WTC11 (cell line): ENCODE data around the gene TRIM40. TPM values are rescaled to one million over a fixed set of nuclear protein-coding genes. Genes with fewer than 3 reads are reported as not detected.

Source experiments
- ATAC-seq: fragments of 200-7000 bp; cut with Tn5 transposase; 2 replicates; pipeline ENCODE4 v1.10.0; 2021; ENCODE audit warnings: mild to moderate bottlenecking, moderate library complexity
- CTCF ChIA-PET: fragments of 300-600 bp; sonication (Branson Sonifier 250); formaldehyde crosslinking; loops from one replicate; lab custom pipeline; 2021; ENCODE audit warnings: antibody characterized with exemption; lab: Charles Lee
- POLR2A ChIA-PET: fragments of 350-600 bp; sonication (Branson Sonifier 250); formaldehyde crosslinking; loops from one replicate; lab custom pipeline; 2021; ENCODE audit warnings: antibody characterized with exemption; lab: Charles Lee
- DNase-seq: peaks from one replicate; pipeline ENCODE4 v3.0.0; 2021; ENCODE audit warnings: low spot score
- H3K27ac Mint-ChIP-seq: 2 replicates; pipeline ENCODE4 v1.8.0; 2021; ENCODE audit warnings: mixed read lengths
- H3K27me3 Mint-ChIP-seq: 2 replicates; pipeline ENCODE4 v1.8.0; 2021; ENCODE audit warnings: low read depth, mild to moderate bottlenecking, moderate library complexity, mixed read lengths
- H3K36me3 Mint-ChIP-seq: 2 replicates; pipeline ENCODE4 v1.8.0; 2021; ENCODE audit warnings: mixed read lengths
- H3K4me1 Mint-ChIP-seq: 2 replicates; pipeline ENCODE4 v1.8.0; 2022; ENCODE audit warnings: mixed read lengths
- H3K4me3 Mint-ChIP-seq: 2 replicates; pipeline ENCODE4 v1.8.0; 2021; ENCODE audit warnings: mild to moderate bottlenecking, moderate library complexity, mixed read lengths
- H3K9me3 Mint-ChIP-seq: 2 replicates; pipeline ENCODE4 v1.8.0; 2021; ENCODE audit warnings: mixed read lengths
- CREB1 ChIP-seq: sonication (generic); formaldehyde crosslinking; IDR thresholded peaks from 2 replicates; pipeline ENCODE4 v1.8.0; 2023; ENCODE audit warnings: mild to moderate bottlenecking, missing genetic modification reagents
- CREM ChIP-seq: sonication (generic); formaldehyde crosslinking; IDR thresholded peaks from 2 replicates; pipeline ENCODE4 v1.8.1; 2022; ENCODE audit warnings: mild to moderate bottlenecking, missing genetic modification reagents, moderate library complexity
- ELF4 ChIP-seq: sonication (generic); formaldehyde crosslinking; IDR thresholded peaks from 2 replicates; pipeline ENCODE4 v1.8.1; 2022; ENCODE audit warnings: low read depth, mild to moderate bottlenecking, moderate library complexity, missing genetic modification reagents
- FOXK1 ChIP-seq: sonication (generic); formaldehyde crosslinking; IDR thresholded peaks from 2 replicates; pipeline ENCODE4 v1.8.0; 2022; ENCODE audit warnings: mild to moderate bottlenecking, moderate library complexity, missing genetic modification reagents
- GRHL2 ChIP-seq: fragments of 250-450 bp; sonication (Bioruptor Pico); IDR thresholded peaks from 2 replicates; pipeline ENCODE4 v1.8.0; 2022; ENCODE audit warnings: mild to moderate bottlenecking, moderate library complexity; ENCODE audit not compliant: insufficient replicate concordance, severe bottlenecking
- MXD4 ChIP-seq: fragments of 250-450 bp; sonication (Bioruptor Pico); IDR thresholded peaks from 2 replicates; pipeline ENCODE4 v1.8.0; 2021; ENCODE audit warnings: mild to moderate bottlenecking, moderate library complexity, borderline replicate concordance
- NFYB ChIP-seq: sonication (generic); formaldehyde crosslinking; conservative IDR thresholded peaks from 2 replicates; pipeline ENCODE4 v1.8.0; 2022; ENCODE audit warnings: low read depth, missing genetic modification reagents
- SP1 ChIP-seq: sonication (generic); formaldehyde crosslinking; conservative IDR thresholded peaks from 2 replicates; pipeline ENCODE4 v1.8.1; 2022; ENCODE audit warnings: missing genetic modification reagents
- ZNF121 ChIP-seq: sonication (generic); formaldehyde crosslinking; IDR thresholded peaks from 2 replicates; pipeline ENCODE4 v1.8.0; 2023; ENCODE audit warnings: missing genetic modification reagents
- ZNF138 ChIP-seq: sonication (generic); formaldehyde crosslinking; conservative IDR thresholded peaks from 2 replicates; pipeline ENCODE4 v1.8.1; 2022; ENCODE audit warnings: mild to moderate bottlenecking, moderate library complexity, missing genetic modification reagents
- total RNA-seq: library from RNA; stranded (reverse); gene quantifications from 3 replicates; pipeline ENCODE4 v1.2.3, GENCODE V29; 2021
- TF ChIP-seq, protein P1 (sequence below): sonication (generic); formaldehyde crosslinking; IDR thresholded peaks from 2 replicates; pipeline ENCODE4 v1.8.0; 2023; ENCODE audit warnings: missing genetic modification reagents, mild to moderate bottlenecking, borderline replicate concordance
- TF ChIP-seq, protein P2 (sequence below): fragments of 250-450 bp; sonication (Bioruptor Pico); IDR thresholded peaks from 2 replicates; pipeline ENCODE4 v1.8.0; 2021; ENCODE audit warnings: mild to moderate bottlenecking
- TF ChIP-seq, protein P3 (sequence below): fragments of 250-450 bp; sonication (Bioruptor Pico); IDR thresholded peaks from 2 replicates; pipeline ENCODE4 v2.1.2; 2022; ENCODE audit warnings: mild to moderate bottlenecking, moderate library complexity
- TF ChIP-seq, protein P4 (sequence below): sonication (generic); formaldehyde crosslinking; IDR thresholded peaks from 2 replicates; pipeline ENCODE4 v1.8.0; 2022; ENCODE audit warnings: mild to moderate bottlenecking, missing genetic modification reagents
- TF ChIP-seq, protein P5 (sequence below): sonication (generic); formaldehyde crosslinking; conservative IDR thresholded peaks from 2 replicates; pipeline ENCODE4 v1.8.1; 2023; ENCODE audit warnings: mild to moderate bottlenecking, low read depth, missing genetic modification reagents, moderate library complexity
- TF ChIP-seq, protein P6 (sequence below): sonication (generic); formaldehyde crosslinking; IDR thresholded peaks from 2 replicates; pipeline ENCODE4 v1.8.0; 2022; ENCODE audit warnings: mild to moderate bottlenecking, missing genetic modification reagents

The TRIM40 gene
- total RNA-seq, 1 experiment from 2014 or later, result not detected

DNA sequence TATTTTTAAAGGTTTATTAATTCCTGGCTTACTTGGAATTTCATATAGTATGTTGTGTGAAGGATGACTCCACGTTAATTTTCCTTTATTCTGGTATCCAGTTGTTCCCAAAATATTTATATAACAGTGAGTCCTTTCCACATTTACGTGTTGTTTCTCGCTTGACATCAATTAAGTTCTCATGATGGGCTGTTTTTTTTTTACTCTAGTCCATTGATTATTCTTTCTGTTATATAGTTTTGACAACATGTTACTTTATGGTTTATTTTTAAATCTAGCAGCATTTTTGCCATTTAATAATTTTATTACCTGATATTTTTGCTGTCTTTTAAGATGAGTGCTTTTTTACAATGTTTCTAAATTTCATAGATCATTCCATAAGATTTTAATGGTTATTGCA lies 6.7 kb downstream of the TRIM40 start (continued):
- TF ChIP-seq, protein P1, sequence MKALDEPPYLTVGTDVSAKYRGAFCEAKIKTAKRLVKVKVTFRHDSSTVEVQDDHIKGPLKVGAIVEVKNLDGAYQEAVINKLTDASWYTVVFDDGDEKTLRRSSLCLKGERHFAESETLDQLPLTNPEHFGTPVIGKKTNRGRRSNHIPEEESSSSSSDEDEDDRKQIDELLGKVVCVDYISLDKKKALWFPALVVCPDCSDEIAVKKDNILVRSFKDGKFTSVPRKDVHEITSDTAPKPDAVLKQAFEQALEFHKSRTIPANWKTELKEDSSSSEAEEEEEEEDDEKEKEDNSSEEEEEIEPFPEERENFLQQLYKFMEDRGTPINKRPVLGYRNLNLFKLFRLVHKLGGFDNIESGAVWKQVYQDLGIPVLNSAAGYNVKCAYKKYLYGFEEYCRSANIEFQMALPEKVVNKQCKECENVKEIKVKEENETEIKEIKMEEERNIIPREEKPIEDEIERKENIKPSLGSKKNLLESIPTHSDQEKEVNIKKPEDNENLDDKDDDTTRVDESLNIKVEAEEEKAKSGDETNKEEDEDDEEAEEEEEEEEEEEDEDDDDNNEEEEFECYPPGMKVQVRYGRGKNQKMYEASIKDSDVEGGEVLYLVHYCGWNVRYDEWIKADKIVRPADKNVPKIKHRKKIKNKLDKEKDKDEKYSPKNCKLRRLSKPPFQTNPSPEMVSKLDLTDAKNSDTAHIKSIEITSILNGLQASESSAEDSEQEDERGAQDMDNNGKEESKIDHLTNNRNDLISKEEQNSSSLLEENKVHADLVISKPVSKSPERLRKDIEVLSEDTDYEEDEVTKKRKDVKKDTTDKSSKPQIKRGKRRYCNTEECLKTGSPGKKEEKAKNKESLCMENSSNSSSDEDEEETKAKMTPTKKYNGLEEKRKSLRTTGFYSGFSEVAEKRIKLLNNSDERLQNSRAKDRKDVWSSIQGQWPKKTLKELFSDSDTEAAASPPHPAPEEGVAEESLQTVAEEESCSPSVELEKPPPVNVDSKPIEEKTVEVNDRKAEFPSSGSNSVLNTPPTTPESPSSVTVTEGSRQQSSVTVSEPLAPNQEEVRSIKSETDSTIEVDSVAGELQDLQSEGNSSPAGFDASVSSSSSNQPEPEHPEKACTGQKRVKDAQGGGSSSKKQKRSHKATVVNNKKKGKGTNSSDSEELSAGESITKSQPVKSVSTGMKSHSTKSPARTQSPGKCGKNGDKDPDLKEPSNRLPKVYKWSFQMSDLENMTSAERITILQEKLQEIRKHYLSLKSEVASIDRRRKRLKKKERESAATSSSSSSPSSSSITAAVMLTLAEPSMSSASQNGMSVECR (CRISPR knock-in tag), result no peak
- TF ChIP-seq, protein P2, sequence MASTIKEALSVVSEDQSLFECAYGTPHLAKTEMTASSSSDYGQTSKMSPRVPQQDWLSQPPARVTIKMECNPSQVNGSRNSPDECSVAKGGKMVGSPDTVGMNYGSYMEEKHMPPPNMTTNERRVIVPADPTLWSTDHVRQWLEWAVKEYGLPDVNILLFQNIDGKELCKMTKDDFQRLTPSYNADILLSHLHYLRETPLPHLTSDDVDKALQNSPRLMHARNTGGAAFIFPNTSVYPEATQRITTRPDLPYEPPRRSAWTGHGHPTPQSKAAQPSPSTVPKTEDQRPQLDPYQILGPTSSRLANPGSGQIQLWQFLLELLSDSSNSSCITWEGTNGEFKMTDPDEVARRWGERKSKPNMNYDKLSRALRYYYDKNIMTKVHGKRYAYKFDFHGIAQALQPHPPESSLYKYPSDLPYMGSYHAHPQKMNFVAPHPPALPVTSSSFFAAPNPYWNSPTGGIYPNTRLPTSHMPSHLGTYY (CRISPR knock-in tag), result no peak
- TF ChIP-seq, all 79 proteins: peak for 0

DNA sequence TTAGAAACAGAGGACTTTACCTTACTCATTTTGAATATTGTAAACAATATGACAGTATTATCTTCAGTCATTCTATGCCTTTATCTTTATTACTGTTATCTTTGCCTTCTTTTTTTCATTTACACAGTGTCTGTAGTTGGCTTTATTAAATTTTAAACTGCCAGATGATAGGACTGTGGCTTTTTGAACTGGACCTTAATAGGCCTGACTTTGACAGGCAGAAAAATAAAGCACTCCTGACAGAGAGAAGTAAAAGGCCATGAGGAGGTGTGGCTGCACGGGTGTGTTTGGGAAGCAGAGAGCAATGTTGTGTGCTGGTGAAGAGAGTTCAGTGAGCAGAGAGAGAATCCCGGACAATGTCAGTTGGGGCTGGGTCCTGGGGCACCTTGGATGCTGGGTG lies 7.8 kb downstream of the TRIM40 start:
- DNase-seq, result no peak
- ChIA-PET CTCF (interaction anchor here (0.9 to 3.2 kb wide), 3 partner anchors 13 to 42 kb away, joined by 4 to 11 read pairs (median 8); no protein-coding TSS in a partner anchor), POLR2A (no interaction called here)
- no peak overlapping the region for H3K4me3 Mint-ChIP-seq
- no peaks in the 10 kb centered on the region for H3K9me3 Mint-ChIP-seq
- H3K27me3 Mint-ChIP-seq, result peaks cover 31% of the 10 kb centered on the region
- TF ChIP-seq, protein P3, sequence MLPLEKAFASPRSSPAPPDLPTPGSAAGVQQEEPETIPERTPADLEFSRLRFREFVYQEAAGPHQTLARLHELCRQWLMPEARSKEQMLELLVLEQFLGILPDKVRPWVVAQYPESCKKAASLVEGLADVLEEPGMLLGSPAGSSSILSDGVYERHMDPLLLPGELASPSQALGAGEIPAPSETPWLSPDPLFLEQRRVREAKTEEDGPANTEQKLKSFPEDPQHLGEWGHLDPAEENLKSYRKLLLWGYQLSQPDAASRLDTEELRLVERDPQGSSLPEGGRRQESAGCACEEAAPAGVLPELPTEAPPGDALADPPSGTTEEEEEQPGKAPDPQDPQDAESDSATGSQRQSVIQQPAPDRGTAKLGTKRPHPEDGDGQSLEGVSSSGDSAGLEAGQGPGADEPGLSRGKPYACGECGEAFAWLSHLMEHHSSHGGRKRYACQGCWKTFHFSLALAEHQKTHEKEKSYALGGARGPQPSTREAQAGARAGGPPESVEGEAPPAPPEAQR, result no peak
- no peak for TF ChIP-seq CREM (CRISPR knock-in tag)
- no peak for TF ChIP-seq FOXK1
- no peak for TF ChIP-seq ZNF138 (CRISPR knock-in tag)
- TF ChIP-seq SP1 (CRISPR knock-in tag), result no peak
- no peak for TF ChIP-seq MXD4 (CRISPR knock-in tag)
- TF ChIP-seq GRHL2 (CRISPR knock-in tag), result no peak
- no peak for TF ChIP-seq NFYB
- no peak for TF ChIP-seq ZNF121 (CRISPR knock-in tag)
- TF ChIP-seq CREB1 (CRISPR knock-in tag), result no peak
- no peaks in the 10 kb centered on the region for H3K36me3 Mint-ChIP-seq
- H3K27ac Mint-ChIP-seq, result no peak overlapping the region
- no peak for ATAC-seq
- H3K4me1 Mint-ChIP-seq, result peaks cover 4% of the 10 kb centered on the region

DNA sequence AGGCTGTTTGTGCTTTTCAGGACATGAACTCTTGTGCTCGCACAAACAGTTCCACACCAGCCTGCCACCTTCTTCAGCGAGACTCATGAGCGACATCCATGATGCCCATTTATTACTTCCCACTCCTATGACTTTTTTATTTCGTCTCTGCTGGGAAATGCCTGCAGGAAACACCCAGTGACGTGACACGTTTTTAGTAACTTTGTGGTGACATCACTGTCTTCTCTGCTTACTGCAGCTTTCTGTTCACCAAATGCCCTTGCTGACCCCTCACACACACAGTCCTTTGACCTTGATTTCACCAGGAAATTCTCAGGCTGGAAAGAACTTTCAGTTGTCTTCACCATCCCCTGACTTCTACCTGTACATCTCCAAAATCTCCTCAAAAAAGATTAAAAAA lies 8.9 kb downstream of the TRIM40 start:
- Mint-ChIP-seq H3K4me1 (peaks cover 4% of the 10 kb centered on the region), H3K27ac (no peak overlapping the region), H3K36me3 (no peaks in the 10 kb centered on the region), H3K9me3 (no peaks in the 10 kb centered on the region), H3K27me3 (peaks cover 22% of the 10 kb centered on the region), H3K4me3 (no peak overlapping the region)
- ATAC-seq, result no peak
- CTCF ChIA-PET, result interaction anchor here (0.9 to 3.2 kb wide), 3 partner anchors 14 to 43 kb away, joined by 4 to 11 read pairs (median 8); no protein-coding TSS in a partner anchor
- no peak for DNase-seq
- POLR2A ChIA-PET, result no interaction called here
- TF ChIP-seq, protein P4, sequence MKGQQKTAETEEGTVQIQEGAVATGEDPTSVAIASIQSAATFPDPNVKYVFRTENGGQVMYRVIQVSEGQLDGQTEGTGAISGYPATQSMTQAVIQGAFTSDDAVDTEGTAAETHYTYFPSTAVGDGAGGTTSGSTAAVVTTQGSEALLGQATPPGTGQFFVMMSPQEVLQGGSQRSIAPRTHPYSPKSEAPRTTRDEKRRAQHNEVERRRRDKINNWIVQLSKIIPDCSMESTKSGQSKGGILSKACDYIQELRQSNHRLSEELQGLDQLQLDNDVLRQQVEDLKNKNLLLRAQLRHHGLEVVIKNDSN (CRISPR knock-in tag), result no peak
- TF ChIP-seq, protein P5, sequence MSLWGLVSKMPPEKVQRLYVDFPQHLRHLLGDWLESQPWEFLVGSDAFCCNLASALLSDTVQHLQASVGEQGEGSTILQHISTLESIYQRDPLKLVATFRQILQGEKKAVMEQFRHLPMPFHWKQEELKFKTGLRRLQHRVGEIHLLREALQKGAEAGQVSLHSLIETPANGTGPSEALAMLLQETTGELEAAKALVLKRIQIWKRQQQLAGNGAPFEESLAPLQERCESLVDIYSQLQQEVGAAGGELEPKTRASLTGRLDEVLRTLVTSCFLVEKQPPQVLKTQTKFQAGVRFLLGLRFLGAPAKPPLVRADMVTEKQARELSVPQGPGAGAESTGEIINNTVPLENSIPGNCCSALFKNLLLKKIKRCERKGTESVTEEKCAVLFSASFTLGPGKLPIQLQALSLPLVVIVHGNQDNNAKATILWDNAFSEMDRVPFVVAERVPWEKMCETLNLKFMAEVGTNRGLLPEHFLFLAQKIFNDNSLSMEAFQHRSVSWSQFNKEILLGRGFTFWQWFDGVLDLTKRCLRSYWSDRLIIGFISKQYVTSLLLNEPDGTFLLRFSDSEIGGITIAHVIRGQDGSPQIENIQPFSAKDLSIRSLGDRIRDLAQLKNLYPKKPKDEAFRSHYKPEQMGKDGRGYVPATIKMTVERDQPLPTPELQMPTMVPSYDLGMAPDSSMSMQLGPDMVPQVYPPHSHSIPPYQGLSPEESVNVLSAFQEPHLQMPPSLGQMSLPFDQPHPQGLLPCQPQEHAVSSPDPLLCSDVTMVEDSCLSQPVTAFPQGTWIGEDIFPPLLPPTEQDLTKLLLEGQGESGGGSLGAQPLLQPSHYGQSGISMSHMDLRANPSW (CRISPR knock-in tag), result no peak
- TF ChIP-seq, protein P6, sequence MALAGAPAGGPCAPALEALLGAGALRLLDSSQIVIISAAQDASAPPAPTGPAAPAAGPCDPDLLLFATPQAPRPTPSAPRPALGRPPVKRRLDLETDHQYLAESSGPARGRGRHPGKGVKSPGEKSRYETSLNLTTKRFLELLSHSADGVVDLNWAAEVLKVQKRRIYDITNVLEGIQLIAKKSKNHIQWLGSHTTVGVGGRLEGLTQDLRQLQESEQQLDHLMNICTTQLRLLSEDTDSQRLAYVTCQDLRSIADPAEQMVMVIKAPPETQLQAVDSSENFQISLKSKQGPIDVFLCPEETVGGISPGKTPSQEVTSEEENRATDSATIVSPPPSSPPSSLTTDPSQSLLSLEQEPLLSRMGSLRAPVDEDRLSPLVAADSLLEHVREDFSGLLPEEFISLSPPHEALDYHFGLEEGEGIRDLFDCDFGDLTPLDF (CRISPR knock-in tag), result no peak
- TF ChIP-seq ELF4 (CRISPR knock-in tag), result no peak
